ENCODE measurements around the gene BEX4.

DNA sequence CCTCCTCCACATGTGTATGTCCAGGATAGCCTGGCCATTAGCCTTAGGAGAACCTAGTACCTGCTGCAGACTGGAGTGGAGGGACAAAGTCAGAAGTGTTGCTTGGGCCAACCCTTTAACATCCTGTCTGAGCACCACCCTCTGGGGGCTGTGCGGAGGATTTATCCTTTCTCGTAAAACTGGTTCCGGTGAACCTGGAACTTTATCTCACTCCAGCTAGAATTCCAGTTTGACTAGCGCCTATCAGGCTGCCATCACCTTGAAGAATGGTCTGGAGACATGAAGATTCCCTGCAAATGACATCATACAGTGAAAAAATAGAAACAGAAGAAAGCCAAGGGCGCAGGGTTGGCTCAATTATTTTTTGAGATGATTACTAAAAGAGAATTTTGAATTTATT, 36.1 kb downstream of the BEX4 start:
- TF ChIP-seq, protein P1, sequence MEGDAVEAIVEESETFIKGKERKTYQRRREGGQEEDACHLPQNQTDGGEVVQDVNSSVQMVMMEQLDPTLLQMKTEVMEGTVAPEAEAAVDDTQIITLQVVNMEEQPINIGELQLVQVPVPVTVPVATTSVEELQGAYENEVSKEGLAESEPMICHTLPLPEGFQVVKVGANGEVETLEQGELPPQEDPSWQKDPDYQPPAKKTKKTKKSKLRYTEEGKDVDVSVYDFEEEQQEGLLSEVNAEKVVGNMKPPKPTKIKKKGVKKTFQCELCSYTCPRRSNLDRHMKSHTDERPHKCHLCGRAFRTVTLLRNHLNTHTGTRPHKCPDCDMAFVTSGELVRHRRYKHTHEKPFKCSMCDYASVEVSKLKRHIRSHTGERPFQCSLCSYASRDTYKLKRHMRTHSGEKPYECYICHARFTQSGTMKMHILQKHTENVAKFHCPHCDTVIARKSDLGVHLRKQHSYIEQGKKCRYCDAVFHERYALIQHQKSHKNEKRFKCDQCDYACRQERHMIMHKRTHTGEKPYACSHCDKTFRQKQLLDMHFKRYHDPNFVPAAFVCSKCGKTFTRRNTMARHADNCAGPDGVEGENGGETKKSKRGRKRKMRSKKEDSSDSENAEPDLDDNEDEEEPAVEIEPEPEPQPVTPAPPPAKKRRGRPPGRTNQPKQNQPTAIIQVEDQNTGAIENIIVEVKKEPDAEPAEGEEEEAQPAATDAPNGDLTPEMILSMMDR (IDR thresholded peaks at IDR 0.05; ENCODE audit: poor library complexity, severe bottlenecking), result no peak
- no peak for TF ChIP-seq RAD21 (conservative IDR thresholded peaks at IDR 0.05)
- no peak for TF ChIP-seq POLR2AphosphoS5 (IDR thresholded peaks at IDR 0.05)
- TF ChIP-seq EZH2 (IDR thresholded peaks at IDR 0.05; ENCODE audit: borderline replicate concordance, insufficient read depth, low read length, poor library complexity, severe bottlenecking), result no peak

Measured in neural cell (in vitro differentiated cells).